OCI-LY3 (cell line): ENCODE measurements around the gene GPRC5B.

Experiments
- H2AFZ ChIP-seq: fragments of 200-600, 300-600 bp; shearing (Covaris generic); 2 replicates; pipeline ENCODE4 v1.6.0; 2014; ENCODE audit warnings: antibody characterized with exemption, low read depth, low read length
- H3K27ac ChIP-seq: fragments of 200-600, 300-600 bp; sonication (generic); 2 replicates; pipeline ENCODE4 v1.5.1; 2014; ENCODE audit warnings: mild to moderate bottlenecking, low read length, moderate library complexity, mixed read lengths
- H3K27me3 ChIP-seq: fragments of 200-600, 300-600 bp; sonication (generic); 2 replicates; pipeline ENCODE4 v1.6.1; 2014; ENCODE audit warnings: low read depth, low read length, mixed read lengths
- H3K36me3 ChIP-seq: fragments of 200-600, 300-600 bp; sonication (generic); replicated peaks from 2 replicates; pipeline ENCODE3; 2014; ENCODE audit warnings: low read depth, low read length, mixed read lengths
- H3K4me1 ChIP-seq: fragments of 300-600, 200-600 bp; sonication (generic); 2 replicates; pipeline ENCODE4 v1.6.1; 2014; ENCODE audit warnings: low read length, mixed read lengths
- H3K4me2 ChIP-seq: fragments of 200-600, 300-600 bp; sonication (generic); 2 replicates; pipeline ENCODE4 v1.6.1; 2014; ENCODE audit warnings: low read length, mixed read lengths
- H3K4me3 ChIP-seq: fragments of 300-600, 200-600 bp; sonication (generic); 2 replicates; pipeline ENCODE4 v1.5.1; 2014; ENCODE audit warnings: antibody characterized with exemption, mild to moderate bottlenecking, low read length, moderate library complexity
- H3K79me2 ChIP-seq: fragments of 300-600, 200-600 bp; shearing (Covaris generic); 2 replicates; pipeline ENCODE4 v1.6.1; 2014; ENCODE audit warnings: mild to moderate bottlenecking, low read length, mixed read lengths
- H3K9ac ChIP-seq: fragments of 300-600, 200-600 bp; shearing (Covaris generic); 2 replicates; pipeline ENCODE4 v1.6.0; 2014; ENCODE audit warnings: mild to moderate bottlenecking, low read length, moderate library complexity
- H3K9me3 ChIP-seq: fragments of 200-600, 300-600 bp; shearing (Covaris generic); 2 replicates; pipeline ENCODE4 v1.6.1; 2014; ENCODE audit warnings: low read length, mixed read lengths; ENCODE audit not compliant: insufficient read depth
- H4K20me1 ChIP-seq: fragments of 200-600, 300-600 bp; sonication (generic); 2 replicates; pipeline ENCODE4 v1.6.1; 2016; ENCODE audit warnings: low read length, mixed read lengths; ENCODE audit not compliant: insufficient read depth
- CTCF ChIP-seq: fragments of 200-600, 300-600 bp; sonication (generic); IDR thresholded peaks from 2 replicates; pipeline ENCODE4 v1.5.1; 2014; ENCODE audit warnings: antibody characterized with exemption, low read length, low read depth
- EZH2phosphoT487 ChIP-seq: fragments of 200-600 bp; shearing (Covaris generic); IDR thresholded peaks from 2 replicates; pipeline ENCODE4 v1.6.1; 2018; ENCODE audit warnings: antibody characterized with exemption, mixed run types, low read depth

Gene GPRC5B

GRCh38 chr16:19812986-19813385 is 71.7 kb downstream of the GPRC5B start:
- Histone ChIP-seq H3K4me2 (no peak overlapping the region), H2AFZ (no peak overlapping the region), H3K9me3 (peaks cover 8% of the 10 kb centered on the region; the same call in 1 of the 2 replicates), H3K27ac (peak overlapping the region; percentile 99; the same call in 1 of the 2 replicates), H4K20me1 (no peaks in the 10 kb centered on the region), H3K36me3 (peaks cover 11% of the 10 kb centered on the region), H3K4me1 (peaks cover 45% of the 10 kb centered on the region), H3K4me3 (no peak overlapping the region), H3K27me3 (no peaks in the 10 kb centered on the region), H3K79me2 (no peaks in the 10 kb centered on the region), H3K9ac (no peak overlapping the region)
- no peak for TF ChIP-seq EZH2phosphoT487
- TF ChIP-seq CTCF, result no peak

GRCh38 chr16:19810817-19811731 is 73.6 kb downstream of the GPRC5B start:
- Histone ChIP-seq H3K9me3 (peaks cover 17% of the 10 kb centered on the region; the same call in 1 of the 2 replicates), H3K9ac (peak overlapping the region; percentile 82), H3K4me1 (peaks cover 56% of the 10 kb centered on the region), H3K4me2 (peak overlapping the region; percentile 84), H3K79me2 (no peaks in the 10 kb centered on the region), H4K20me1 (no peaks in the 10 kb centered on the region), H3K36me3 (peaks cover 20% of the 10 kb centered on the region), H3K27ac (peak overlapping the region; percentile 99), H3K27me3 (no peaks in the 10 kb centered on the region), H2AFZ (0 out of 2 replicates have a peak overlapping the region, but pooled peaks have one; percentile 12), H3K4me3 (peak overlapping the region; percentile 65)
- TF ChIP-seq EZH2phosphoT487, result no peak
- TF ChIP-seq CTCF, result no peak

GRCh38 chr16:19809693-19810092 is 75.0 kb downstream of the GPRC5B start:
- no peak overlapping the region for H2AFZ ChIP-seq
- H3K4me1 ChIP-seq, result peaks cover 62% of the 10 kb centered on the region
- peak overlapping the region; percentile 25; the same call in 1 of the 2 replicates for H3K9ac ChIP-seq
- peaks cover 29% of the 10 kb centered on the region for H3K36me3 ChIP-seq
- no peaks in the 10 kb centered on the region for H4K20me1 ChIP-seq
- no peak overlapping the region for H3K4me3 ChIP-seq
- H3K9me3 ChIP-seq, result peaks cover 24% of the 10 kb centered on the region
- no peak for TF ChIP-seq CTCF
- no peak for TF ChIP-seq EZH2phosphoT487
- H3K27ac ChIP-seq, result peak overlapping the region; percentile 99
- no peak overlapping the region for H3K4me2 ChIP-seq
- no peaks in the 10 kb centered on the region for H3K79me2 ChIP-seq
- no peaks in the 10 kb centered on the region for H3K27me3 ChIP-seq

- no peak for TF ChIP-seq EZH2phosphoT487
- no peak for TF ChIP-seq CTCF
- Histone ChIP-seq H4K20me1 (no peaks in the 10 kb centered on the region), H3K9me3 (peaks cover 24% of the 10 kb centered on the region), H3K4me1 (peaks cover 65% of the 10 kb centered on the region), H2AFZ (no peak overlapping the region; the same call in 1 of the 2 replicates), H3K27me3 (no peaks in the 10 kb centered on the region), H3K27ac (peak overlapping the region; percentile 99), H3K36me3 (peaks cover 29% of the 10 kb centered on the region), H3K4me3 (no peak overlapping the region), H3K9ac (peak overlapping the region; percentile 25; the same call in 1 of the 2 replicates), H3K79me2 (no peaks in the 10 kb centered on the region), H3K4me2 (peak overlapping the region; percentile 60)
Measured at GRCh38 chr16:19809121-19809635, 75.5 kb downstream of the GPRC5B start.
